Measurements from ENCODE around the gene SOS1.

GRCh38 chr2:39061280-39061679 lies 59.6 kb downstream of the SOS1 start:
- TF ChIP-seq EZH2 (IDR thresholded peaks at IDR 0.05; ENCODE audit: insufficient read depth, poor library complexity, severe bottlenecking), result no peak
- TF ChIP-seq EZH2phosphoT487 (IDR thresholded peaks at IDR 0.05; ENCODE audit: insufficient read depth, low read depth), result no peak

All from GM23248 (cell line).